Stimulated activated CD8-positive, alpha-beta memory T cell treated with anti-CD3 and anti-CD28 coated beads, Interleukin-12 subunit alpha, Interleukin-12 subunit beta, amount 100 ng/mL, for 24 hours (primary cell): ENCODE measurements around the gene PLAC8.
"Not testable (repeated sequence)": the region's sequence is repeated elsewhere in the genome, so short reads cannot be mapped to it uniquely, and the experiment has no call there.

Experiments
- DNase-seq: peaks from one replicate; pipeline ENCODE4 v3.0.0-alpha.2; 2020; ENCODE audit errors: extremely low read depth

Gene PLAC8

DNA sequence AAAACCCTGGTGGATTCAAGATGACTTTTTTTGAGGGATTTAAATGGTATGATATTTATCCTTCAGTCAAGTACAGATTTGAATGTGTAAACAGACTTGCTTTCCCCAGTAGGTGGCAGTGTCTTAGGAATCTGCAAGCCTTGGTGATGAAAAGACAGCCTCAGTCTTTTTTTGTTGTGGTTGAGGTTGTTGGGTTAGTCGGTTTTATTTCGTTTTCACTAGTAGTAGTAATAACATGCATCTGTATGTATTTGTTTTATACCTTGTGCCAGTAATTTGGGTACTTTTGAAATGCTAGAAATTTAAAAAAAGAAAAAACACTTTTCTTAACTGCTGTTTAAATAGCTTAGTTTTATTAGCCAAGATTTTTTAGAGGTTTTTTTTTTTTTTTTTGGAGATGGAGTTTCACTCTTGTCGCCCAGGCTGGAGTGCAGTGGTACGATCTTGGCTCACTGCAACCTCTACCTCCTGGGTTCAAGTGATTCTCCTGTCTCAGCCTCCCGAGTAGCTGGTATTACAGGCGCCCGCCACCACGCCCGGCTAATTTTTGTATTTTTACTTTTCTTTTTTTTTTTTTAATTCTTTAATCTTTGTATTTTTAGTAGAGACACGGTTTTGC lies 40.3 kb downstream of the PLAC8 start:
- DNase-seq: no peak

DNA sequence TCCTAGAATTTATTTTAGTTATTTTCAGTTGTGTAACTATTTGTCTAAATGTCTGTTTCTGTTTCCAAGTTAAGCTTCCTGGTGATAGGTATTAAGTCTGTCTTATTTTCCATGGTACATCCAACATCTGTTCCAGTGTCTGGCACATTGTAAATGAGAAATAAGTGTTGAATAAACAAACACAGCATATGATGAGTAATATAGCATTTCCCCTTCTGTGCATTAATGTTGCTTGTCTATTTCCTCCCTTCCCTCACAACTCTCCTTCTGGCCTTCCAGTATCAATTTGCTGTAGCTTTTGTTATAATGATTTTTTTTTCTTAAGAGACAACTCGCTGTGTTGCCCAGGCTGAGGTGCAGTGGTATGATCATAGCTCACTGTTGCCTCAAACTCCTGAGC lies 43.4 kb downstream of the PLAC8 start:
- DNase-seq: no peak

DNA sequence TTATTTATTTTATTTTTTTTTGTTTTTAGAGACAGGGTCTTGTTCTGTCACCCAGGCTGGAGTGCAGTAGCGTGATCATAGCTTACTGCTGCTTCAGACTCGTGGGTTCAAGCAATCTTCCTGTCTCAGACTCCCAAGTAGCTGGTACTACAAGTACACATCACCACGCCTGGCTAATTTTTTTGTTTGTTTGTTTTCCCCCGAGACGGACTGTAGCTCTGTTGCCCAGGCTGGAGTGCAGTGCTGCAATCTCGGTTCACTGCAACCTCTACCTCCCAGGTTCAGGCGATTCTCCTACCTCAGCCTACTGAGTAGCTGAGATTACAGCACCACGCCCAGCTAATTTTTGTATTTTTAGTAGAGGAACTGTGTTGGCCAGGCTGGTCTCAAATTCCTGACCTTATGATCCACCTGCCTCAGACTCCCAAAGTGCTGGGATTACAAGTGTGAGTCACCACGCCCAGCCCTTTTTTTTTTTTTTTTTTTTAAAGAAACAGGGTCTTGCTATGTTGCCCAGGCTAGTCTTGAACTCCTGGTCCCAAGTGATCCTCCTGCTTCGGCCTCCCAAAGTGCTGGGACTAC lies 47.4 kb downstream of the PLAC8 start:
- no peak for DNase-seq

DNA sequence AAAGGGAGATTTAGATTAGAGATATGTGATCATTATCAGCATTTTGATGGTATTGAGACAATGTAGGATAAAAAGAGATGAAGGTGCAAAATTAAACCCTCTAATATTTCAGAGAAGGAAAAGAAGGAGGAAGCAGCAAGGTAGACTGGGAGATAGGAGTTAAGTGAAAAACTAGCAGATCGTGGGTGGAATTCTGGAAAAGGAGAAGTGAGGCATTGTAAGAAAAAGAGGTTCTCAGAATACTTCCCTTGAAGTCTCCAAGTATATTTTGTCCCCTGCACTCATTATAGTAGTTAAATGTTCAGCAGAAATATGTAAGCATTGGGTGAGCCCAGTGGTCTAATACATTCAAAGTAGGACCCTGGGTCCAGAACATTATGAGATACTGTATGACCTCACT lies 49.3 kb downstream of the PLAC8 start:
- DNase-seq: no peak

GRCh38 chr4:83062739-83063138 lies 51.8 kb downstream of the PLAC8 start:
- DNase-seq: no peak

DNA sequence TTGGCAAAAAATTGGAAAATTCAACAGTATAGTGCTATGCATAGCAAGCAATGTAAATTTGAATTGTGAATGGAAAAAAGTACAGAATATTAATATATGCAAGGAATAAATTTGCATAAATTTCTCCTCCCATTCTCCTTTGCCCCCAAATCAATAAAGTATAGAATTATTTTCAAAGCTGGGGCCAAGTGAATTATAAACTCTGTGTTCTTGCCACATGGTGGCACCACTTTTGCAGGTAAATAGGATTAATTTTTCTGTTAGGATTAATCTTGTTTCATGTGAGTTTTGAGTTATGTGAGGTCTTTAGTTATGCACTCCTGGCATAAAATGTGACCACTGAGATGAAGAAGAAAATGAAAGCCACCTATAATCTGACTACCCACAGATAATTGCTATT lies 59.6 kb downstream of the PLAC8 start:
- DNase-seq: no peak

GRCh38 chr4:83048781-83049180 lies 65.7 kb downstream of the PLAC8 start:
- DNase-seq: not testable (repeated sequence)

- no peak for DNase-seq
Observed at GRCh38 chr4:83046693-83047473, 67.6 kb downstream of the PLAC8 start.

DNA sequence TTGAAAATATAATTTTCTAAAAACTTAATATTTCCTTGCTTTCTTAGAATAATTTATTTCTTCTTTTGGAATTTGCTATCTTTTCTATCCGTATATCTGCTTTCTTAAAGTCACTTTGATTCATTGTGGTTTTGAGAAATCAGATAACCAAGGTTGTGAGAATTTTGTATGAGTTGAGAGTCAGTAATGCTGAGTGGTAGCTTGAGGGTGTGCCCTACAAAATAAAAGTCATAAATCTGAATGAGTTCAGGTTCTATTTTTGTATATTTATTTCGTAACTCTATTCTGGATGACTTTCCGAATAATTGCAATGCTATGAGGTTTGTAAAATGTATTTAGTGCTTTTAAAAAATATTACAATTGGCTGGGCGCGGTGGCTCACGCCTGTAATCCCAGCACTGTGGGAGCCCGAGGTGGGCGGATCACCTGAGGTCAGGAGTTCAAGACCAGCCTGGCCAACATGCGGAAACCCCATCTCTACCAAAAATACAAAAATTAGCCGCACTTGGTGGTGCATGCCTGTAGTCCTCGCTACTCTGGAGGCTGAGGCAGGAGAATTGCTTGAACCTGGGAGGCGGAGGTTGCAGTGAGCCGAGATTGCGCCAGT lies 70.6 kb downstream of the PLAC8 start:
- DNase-seq: no peak

DNA sequence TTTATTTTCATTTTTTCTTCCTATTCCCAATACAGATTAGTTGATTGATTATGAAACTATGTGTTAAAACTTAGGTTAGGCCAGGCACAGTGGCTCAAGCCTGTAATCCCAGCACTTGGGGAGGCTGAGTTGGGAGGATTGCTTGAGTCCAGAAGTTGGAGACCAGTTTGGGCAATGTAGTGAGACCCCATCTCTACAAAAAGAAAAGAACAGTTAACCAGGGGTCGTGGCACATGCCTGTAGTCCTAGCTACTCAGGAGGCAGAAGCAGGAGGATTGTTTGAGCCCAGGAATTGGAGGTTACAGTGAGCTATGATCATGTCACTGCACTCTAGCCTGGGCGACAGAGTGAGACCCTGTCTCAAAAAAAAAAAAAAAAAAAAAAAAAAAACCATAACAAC lies 71.4 kb downstream of the PLAC8 start:
- not testable (repeated sequence) for DNase-seq

DNA sequence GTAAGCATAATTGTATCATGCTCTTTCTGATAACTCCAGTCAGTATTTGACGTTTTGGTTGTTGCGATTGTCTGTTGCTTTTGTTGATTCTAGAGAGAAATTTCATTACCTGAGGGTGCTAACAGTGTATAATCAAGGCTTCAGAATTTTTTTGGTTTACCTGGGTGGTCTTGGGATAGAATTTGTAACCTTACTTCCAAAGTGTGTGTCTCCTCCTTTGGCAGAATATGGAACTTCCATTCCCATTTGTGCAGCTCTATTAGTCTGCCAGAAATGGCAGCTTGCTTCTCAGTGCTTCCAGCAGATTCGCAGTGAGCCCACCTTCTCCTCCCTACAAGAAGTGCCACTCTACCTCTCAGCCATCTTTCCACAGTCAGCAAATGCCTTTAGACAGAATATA lies 74.3 kb downstream of the PLAC8 start:
- DNase-seq: no peak
